NCI-H1105 treated with DMSO at 0.1 percent for 48 hours (cell line): Measurements from ENCODE around the gene MUC6.

ENCODE experiments used
- DNase-seq: peaks from one replicate; lab custom pipeline; 2025; lab: John Stamatoyannopoulos, UW

Gene MUC6

GRCh38 chr11:967995-968751, 68.3 kb downstream of the MUC6 start:
- no peak for DNase-seq

DNA sequence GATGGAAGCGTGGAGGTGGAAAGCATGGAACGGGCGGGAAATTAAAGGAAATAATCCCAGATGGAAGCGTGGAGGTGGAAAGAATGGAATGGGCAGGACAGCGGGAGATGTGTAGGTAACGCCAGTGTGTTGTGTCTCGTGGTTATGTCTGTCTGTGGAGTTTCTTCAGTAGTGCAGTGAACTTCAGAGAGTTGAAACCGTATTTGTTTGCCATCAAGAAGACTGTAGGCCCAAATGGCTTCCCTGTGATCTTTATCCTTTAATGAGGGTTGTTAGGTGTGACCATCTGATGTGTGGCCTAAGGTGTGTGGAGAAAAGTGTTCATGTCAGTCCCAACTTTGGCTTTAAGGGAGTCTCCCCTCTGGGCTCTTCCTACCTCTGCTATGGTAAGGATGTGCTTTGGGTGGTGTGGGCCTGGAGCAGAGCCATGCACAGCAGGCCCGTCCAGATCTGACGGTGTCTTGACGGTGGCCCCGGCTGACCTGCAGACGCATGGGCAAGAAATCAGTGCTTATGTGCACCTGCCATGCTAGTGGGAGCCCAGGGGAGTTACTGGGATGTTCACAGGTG, 71.2 kb downstream of the MUC6 start:
- DNase-seq, result no peak

DNA sequence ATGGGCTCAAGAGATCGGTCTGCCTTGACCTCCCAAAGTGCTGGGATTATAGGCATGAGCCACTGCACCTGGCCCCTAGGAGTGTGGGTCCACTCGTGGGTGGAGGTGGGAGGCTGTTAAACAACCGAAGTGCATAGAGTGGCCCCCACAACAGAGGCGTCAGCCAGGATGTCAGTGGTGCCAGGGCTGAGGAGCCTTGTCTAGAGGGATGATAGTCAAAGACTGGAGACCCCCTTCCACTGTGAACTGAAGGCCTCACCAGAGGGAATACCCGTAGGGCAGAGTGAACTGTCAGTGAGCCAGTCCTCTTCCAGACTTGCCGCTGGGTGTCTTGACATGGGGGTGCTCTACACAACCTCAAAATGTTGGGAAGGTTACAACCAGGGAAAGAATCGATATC, 72.7 kb downstream of the MUC6 start:
- no peak for DNase-seq
